Measurements from ENCODE around the gene USH2A.

USH2A gene

GRCh38 chr1:215677112-215677511 lies 746.1 kb downstream of the USH2A start:
- no peaks in the 10 kb centered on the region for H3K9me3 Mint-ChIP-seq
- no peak for DNase-seq
- H3K27ac Mint-ChIP-seq, result no peak overlapping the region
- H3K4me3 Mint-ChIP-seq, result no peak overlapping the region
- H3K27me3 Mint-ChIP-seq, result no peaks in the 10 kb centered on the region
- ATAC-seq, result no peak
- no peaks in the 10 kb centered on the region for H3K4me1 Mint-ChIP-seq

- H3K4me1 Mint-ChIP-seq, result no peaks in the 10 kb centered on the region
- H3K4me3 Mint-ChIP-seq, result no peak overlapping the region
- DNase-seq (no peak), ATAC-seq (no peak)
- H3K9me3 Mint-ChIP-seq, result no peaks in the 10 kb centered on the region
- no peaks in the 10 kb centered on the region for H3K27me3 Mint-ChIP-seq
- H3K27ac Mint-ChIP-seq, result no peak overlapping the region
These were observed 749.3 kb downstream of the USH2A start for GRCh38 chr1:215673943-215674342.

- ATAC-seq (no peak), DNase-seq (no peak)
- H3K9me3 Mint-ChIP-seq, result no peaks in the 10 kb centered on the region
- no peaks in the 10 kb centered on the region for H3K27me3 Mint-ChIP-seq
- no peak overlapping the region for H3K27ac Mint-ChIP-seq
- H3K4me1 Mint-ChIP-seq, result no peaks in the 10 kb centered on the region
- H3K4me3 Mint-ChIP-seq, result no peak overlapping the region
These were observed 750.8 kb downstream of the USH2A start for GRCh38 chr1:215672482-215672881.

- ATAC-seq (no peak), DNase-seq (no peak)
- Mint-ChIP-seq H3K27me3 (no peaks in the 10 kb centered on the region), H3K4me1 (no peaks in the 10 kb centered on the region), H3K27ac (no peak overlapping the region), H3K4me3 (no peak overlapping the region), H3K9me3 (no peaks in the 10 kb centered on the region)
These were observed 753.3 kb downstream of the USH2A start for GRCh38 chr1:215669806-215670491.

GRCh38 chr1:215667761-215668160 lies 755.5 kb downstream of the USH2A start:
- Mint-ChIP-seq H3K27ac (no peak overlapping the region), H3K27me3 (no peaks in the 10 kb centered on the region), H3K4me3 (no peak overlapping the region), H3K9me3 (no peaks in the 10 kb centered on the region), H3K4me1 (no peaks in the 10 kb centered on the region)
- no peak for DNase-seq
- no peak for ATAC-seq

GRCh38 chr1:215665215-215665614 lies 758.0 kb downstream of the USH2A start:
- ATAC-seq, result peak; percentile 39
- no peaks in the 10 kb centered on the region for H3K27me3 Mint-ChIP-seq

GRCh38 chr1:215661033-215661432 lies 762.2 kb downstream of the USH2A start:
- Mint-ChIP-seq H3K4me1 (no peaks in the 10 kb centered on the region), H3K27ac (no peak overlapping the region), H3K4me3 (no peak overlapping the region), H3K27me3 (no peaks in the 10 kb centered on the region), H3K9me3 (no peaks in the 10 kb centered on the region)
- ATAC-seq, result no peak
- no peak for DNase-seq

More at GRCh38 chr1:215665215-215665614, 758.0 kb downstream of the USH2A start:
- no peak for DNase-seq
- Mint-ChIP-seq H3K4me3 (no peak overlapping the region), H3K27ac (no peak overlapping the region), H3K9me3 (no peaks in the 10 kb centered on the region), H3K4me1 (no peaks in the 10 kb centered on the region)

- ATAC-seq (no peak), DNase-seq (no peak)
- Mint-ChIP-seq H3K27ac (no peak overlapping the region), H3K4me3 (no peak overlapping the region), H3K9me3 (no peaks in the 10 kb centered on the region), H3K4me1 (no peaks in the 10 kb centered on the region), H3K27me3 (no peaks in the 10 kb centered on the region)
These were observed 763.0 kb downstream of the USH2A start for GRCh38 chr1:215660259-215660658.

- ATAC-seq (no peak), DNase-seq (no peak)
- Mint-ChIP-seq H3K9me3 (no peaks in the 10 kb centered on the region), H3K4me3 (no peak overlapping the region), H3K27me3 (no peaks in the 10 kb centered on the region), H3K4me1 (no peaks in the 10 kb centered on the region), H3K27ac (no peak overlapping the region)
These were observed 766.2 kb downstream of the USH2A start for GRCh38 chr1:215657047-215657446.

GRCh38 chr1:215652371-215652770 lies 770.9 kb downstream of the USH2A start:
- Mint-ChIP-seq H3K4me3 (no peak overlapping the region), H3K4me1 (no peaks in the 10 kb centered on the region), H3K27me3 (no peaks in the 10 kb centered on the region), H3K27ac (no peak overlapping the region), H3K9me3 (no peaks in the 10 kb centered on the region)
- DNase-seq (no peak), ATAC-seq (no peak)

- Mint-ChIP-seq H3K27ac (no peak overlapping the region), H3K4me3 (no peak overlapping the region), H3K4me1 (no peaks in the 10 kb centered on the region), H3K27me3 (no peaks in the 10 kb centered on the region), H3K9me3 (no peaks in the 10 kb centered on the region)
- DNase-seq (no peak), ATAC-seq (no peak)
These were observed 771.4 kb downstream of the USH2A start for GRCh38 chr1:215651867-215652266.

GRCh38 chr1:215650446-215651149 lies 772.6 kb downstream of the USH2A start:
- H3K27ac Mint-ChIP-seq, result no peak overlapping the region
- ATAC-seq (no peak), DNase-seq (no peak)
- no peaks in the 10 kb centered on the region for H3K4me1 Mint-ChIP-seq
- no peaks in the 10 kb centered on the region for H3K27me3 Mint-ChIP-seq
- H3K9me3 Mint-ChIP-seq, result no peaks in the 10 kb centered on the region
- H3K4me3 Mint-ChIP-seq, result no peak overlapping the region

GRCh38 chr1:215648957-215649356 lies 774.3 kb downstream of the USH2A start:
- H3K27me3 Mint-ChIP-seq, result no peaks in the 10 kb centered on the region
- no peak overlapping the region for H3K27ac Mint-ChIP-seq
- no peak overlapping the region for H3K4me3 Mint-ChIP-seq
- no peaks in the 10 kb centered on the region for H3K4me1 Mint-ChIP-seq
- H3K9me3 Mint-ChIP-seq, result no peaks in the 10 kb centered on the region
- ATAC-seq, result no peak
- no peak for DNase-seq

- ATAC-seq, result no peak
- no peaks in the 10 kb centered on the region for H3K4me1 Mint-ChIP-seq
- H3K9me3 Mint-ChIP-seq, result no peaks in the 10 kb centered on the region
- no peak overlapping the region for H3K4me3 Mint-ChIP-seq
- H3K27me3 Mint-ChIP-seq, result no peaks in the 10 kb centered on the region
- H3K27ac Mint-ChIP-seq, result no peak overlapping the region
- no peak for DNase-seq
These were observed 775.5 kb downstream of the USH2A start for GRCh38 chr1:215647738-215648137.

GRCh38 chr1:215645861-215646260 lies 777.4 kb downstream of the USH2A start:
- H3K9me3 Mint-ChIP-seq, result no peaks in the 10 kb centered on the region
- ATAC-seq, result no peak
- no peak overlapping the region for H3K27ac Mint-ChIP-seq
- no peaks in the 10 kb centered on the region for H3K4me1 Mint-ChIP-seq
- no peak overlapping the region for H3K4me3 Mint-ChIP-seq
- no peaks in the 10 kb centered on the region for H3K27me3 Mint-ChIP-seq
- no peak for DNase-seq

GRCh38 chr1:215645182-215645581 lies 778.1 kb downstream of the USH2A start:
- Mint-ChIP-seq H3K27ac (no peak overlapping the region), H3K4me1 (no peaks in the 10 kb centered on the region), H3K9me3 (no peaks in the 10 kb centered on the region), H3K27me3 (no peaks in the 10 kb centered on the region), H3K4me3 (no peak overlapping the region)
- ATAC-seq (no peak), DNase-seq (no peak)

Measured in stimulated activated naive CD8-positive, alpha-beta T cell treated with anti-CD3 and anti-CD28 coated beads, Interleukin-15, amount 100 ng/mL, for 72 hours (primary cell).